AG09309 (cell line): ENCODE measurements around the gene LRP8.
A peak's percentile ranks its signal among the peaks of the same experiment; 100 is the strongest.
"Not testable (repeated sequence)": the region's sequence is repeated elsewhere in the genome, so short reads cannot be mapped to it uniquely, and the experiment has no call there.

Source experiments
- DNase-seq: peaks from one replicate; pipeline ENCODE4 v3.0.0-alpha.2; 2010; ENCODE audit warnings: low read depth
- H3K4me3 ChIP-seq: 2 replicates; pipeline ENCODE4 v1.5.1; 2011; ENCODE audit warnings: mild to moderate bottlenecking, low read depth, low read length, moderate library complexity; ENCODE audit not compliant: control insufficient read depth
- TF ChIP-seq, protein P1 (sequence below): IDR thresholded peaks from 2 replicates; pipeline ENCODE4 v1.5.1; 2011; ENCODE audit warnings: mild to moderate bottlenecking, low read depth, low read length, inconsistent platforms; ENCODE audit not compliant: insufficient read depth, control insufficient read depth; ENCODE audit errors: missing control alignments

The LRP8 gene

DNA sequence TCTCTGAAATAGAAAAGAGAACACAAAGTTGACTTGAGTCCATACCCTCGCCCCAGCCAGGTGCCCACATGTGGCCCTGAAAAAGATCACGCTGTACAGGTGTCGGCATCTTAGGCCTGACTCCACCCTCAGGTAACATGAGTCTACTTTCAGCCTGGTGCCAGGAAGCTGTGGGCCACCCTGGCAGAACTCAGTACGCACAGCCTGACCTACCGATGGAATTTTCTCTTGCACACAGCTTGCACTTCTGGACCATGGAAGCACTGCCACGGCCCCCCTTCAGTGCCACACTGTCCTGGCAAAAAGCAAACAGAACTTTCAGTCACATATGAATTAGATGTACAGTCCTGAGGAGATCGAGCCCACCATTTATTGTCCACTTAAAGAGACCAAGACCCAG, 109.7 kb downstream of the LRP8 start:
- no peak overlapping the region for H3K4me3 ChIP-seq
- DNase-seq = no peak
- TF ChIP-seq, protein P1, sequence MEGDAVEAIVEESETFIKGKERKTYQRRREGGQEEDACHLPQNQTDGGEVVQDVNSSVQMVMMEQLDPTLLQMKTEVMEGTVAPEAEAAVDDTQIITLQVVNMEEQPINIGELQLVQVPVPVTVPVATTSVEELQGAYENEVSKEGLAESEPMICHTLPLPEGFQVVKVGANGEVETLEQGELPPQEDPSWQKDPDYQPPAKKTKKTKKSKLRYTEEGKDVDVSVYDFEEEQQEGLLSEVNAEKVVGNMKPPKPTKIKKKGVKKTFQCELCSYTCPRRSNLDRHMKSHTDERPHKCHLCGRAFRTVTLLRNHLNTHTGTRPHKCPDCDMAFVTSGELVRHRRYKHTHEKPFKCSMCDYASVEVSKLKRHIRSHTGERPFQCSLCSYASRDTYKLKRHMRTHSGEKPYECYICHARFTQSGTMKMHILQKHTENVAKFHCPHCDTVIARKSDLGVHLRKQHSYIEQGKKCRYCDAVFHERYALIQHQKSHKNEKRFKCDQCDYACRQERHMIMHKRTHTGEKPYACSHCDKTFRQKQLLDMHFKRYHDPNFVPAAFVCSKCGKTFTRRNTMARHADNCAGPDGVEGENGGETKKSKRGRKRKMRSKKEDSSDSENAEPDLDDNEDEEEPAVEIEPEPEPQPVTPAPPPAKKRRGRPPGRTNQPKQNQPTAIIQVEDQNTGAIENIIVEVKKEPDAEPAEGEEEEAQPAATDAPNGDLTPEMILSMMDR = no peak

DNA sequence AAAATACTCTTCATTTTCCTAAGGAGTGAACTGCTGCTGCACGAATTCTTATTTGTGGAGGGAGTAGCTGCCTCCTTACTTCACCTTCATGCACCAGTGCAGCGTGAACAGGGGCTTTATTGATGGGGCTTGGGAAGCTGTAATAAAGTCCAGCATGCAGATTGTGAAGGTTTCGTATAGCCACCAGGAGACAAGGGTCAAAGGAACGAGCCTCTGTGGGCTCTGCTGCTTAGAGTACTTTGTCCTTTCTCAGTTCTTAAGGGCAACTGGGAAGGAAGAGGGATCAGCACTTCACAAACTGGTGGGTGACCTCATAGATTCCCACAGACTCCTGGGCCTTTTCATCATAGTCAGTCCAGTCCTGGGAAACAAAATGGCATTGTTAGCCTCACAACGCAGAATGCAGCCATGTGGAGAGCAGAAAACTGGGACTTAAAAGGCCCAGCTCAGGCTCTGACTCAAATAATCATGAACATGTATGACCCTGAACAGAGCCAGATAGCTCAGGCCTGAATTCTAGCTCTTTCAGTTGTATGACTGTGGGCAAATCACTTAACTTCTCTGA, 113.4 kb downstream of the LRP8 start:
- DNase-seq = no peak
- TF ChIP-seq, protein P1 = no peak
- no peak overlapping the region for H3K4me3 ChIP-seq

DNA sequence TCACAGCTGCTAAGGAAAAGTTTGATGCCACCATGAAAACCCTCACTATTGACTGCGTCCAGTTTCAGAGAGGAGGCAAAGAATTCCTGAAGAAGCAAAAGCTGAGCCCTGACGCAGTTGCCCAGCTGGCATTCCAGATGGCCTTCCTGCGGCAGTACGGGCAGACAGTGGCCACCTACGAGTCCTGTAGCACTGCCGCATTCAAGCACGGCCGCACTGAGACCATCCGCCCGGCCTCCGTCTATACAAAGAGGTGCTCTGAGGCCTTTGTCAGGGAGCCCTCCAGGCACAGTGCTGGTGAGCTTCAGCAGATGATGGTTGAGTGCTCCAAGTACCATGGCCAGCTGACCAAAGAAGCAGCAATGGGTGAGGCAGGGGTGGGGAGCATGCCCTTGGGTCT, 116.9 kb downstream of the LRP8 start:
- H3K4me3 ChIP-seq = no peak overlapping the region
- TF ChIP-seq, protein P1 = no peak
- DNase-seq = no peak

DNA sequence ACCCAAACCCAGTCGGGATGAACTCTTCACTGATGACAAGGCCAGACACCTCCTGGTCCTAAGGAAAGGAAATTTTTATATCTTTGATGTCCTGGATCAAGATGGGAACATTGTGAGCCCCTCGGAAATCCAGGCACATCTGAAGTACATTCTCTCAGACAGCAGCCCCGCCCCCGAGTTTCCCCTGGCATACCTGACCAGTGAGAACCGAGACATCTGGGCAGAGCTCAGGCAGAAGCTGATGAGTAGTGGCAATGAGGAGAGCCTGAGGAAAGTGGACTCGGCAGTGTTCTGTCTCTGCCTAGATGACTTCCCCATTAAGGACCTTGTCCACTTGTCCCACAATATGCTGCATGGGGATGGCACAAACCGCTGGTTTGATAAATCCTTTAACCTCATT, 117.5 kb downstream of the LRP8 start:
- no peak for DNase-seq
- TF ChIP-seq, protein P1 = no peak
- H3K4me3 ChIP-seq = no peak overlapping the region

DNA sequence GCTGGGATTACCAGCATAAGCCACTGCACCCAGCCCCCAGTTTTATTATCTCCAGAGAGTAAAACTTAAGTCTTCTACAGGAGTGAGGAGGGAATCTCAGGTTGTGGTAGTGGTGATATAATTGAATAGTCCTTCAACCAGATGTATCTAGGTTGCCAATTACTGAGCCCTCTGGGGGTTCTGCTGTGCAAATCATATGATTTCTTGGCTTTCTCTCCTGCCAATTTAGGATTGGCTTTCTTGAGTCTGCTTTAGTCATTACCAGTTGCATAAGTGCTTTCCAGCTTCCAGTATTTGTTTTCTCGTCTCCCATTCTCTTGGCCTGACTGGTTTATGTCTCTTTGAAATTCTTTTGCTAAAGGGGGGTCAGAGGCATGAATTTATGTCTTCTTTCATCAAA, 120.1 kb downstream of the LRP8 start:
- TF ChIP-seq, protein P1 = no peak
- DNase-seq = peak; percentile 37
- H3K4me3 ChIP-seq = no peak overlapping the region

DNA sequence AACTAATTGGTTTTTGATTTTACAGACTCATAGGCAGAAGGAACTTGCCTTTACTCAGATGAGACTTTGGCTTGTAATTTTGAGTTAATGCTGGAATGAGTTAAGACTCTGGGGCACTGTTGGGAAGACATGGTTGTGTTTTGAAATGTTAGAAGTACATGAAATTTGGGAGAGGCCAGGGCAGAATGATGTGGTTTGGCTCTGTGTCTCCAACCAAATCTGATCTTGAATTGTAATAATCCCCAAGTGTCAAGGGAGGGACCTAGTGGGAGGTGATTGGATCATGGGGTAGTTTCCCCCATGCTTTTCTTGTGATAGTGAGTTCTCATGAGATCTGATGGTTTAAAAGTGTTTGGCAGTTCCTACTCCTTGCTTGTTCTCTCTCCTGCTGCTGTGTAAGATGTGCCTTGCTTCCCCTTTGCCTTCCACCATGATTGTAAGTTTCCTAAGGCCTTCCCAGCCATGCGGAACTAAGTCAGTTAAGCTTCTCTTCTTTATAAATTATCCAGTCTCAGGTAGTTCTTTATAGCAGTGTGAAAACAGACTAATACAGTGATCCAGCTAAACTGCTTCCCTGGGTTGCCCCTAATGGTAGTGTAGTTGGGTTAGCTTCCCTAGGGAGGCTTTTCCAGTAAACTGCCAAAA, 121.0 kb downstream of the LRP8 start:
- no peak overlapping the region for H3K4me3 ChIP-seq
- no peak for DNase-seq
- TF ChIP-seq, protein P1 = no peak

DNA sequence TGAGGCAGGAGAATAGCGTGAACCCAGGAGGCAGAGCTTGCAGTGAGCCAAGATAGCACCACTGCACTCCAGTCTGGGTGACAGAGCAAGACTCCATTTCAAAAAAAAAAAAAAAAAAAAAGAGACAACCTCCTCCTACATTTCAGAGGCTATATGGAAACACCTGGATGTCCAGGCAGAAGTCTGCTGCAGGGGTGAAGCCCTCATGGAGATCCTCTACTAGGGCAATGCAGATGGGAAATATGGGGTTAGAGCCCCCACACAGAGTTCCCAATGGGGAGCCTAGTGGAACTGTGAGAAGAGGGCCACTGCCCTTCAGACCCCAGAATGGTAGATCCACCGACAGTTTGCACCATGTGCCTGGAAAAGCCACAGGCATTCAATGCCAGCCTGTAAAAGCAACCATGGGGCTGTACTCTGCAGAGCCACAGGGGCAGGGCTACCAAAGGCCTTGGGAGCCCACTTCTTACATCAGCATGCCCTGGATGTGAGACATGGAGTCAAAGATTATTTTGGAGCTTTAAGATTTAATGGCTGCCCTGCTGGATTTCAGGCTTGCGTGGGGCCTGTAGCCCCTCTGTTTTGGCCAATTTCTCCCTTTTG, 121.7 kb downstream of the LRP8 start:
- H3K4me3 ChIP-seq, DNase-seq: not testable (repeated sequence)

DNA sequence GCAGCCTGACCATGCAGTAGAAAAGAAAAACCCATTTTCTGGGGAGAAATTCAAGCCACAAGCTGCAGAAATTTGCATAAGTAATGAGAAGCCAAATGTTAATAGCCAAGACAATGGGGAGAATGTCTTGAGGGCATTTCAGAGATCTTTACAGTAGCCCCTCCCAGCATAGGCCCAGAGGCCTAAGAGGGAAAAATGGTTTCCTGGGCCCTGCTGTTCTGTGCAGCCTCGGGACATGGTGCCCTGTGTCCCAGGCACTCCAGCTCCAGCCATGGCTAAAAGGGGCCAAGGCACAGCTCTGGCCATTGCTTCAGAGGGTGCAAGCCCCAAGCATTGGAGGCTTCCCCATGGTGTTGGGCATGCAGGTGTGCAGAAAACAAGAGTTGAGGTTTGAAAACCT, 122.4 kb downstream of the LRP8 start:
- not testable (repeated sequence) for DNase-seq, H3K4me3 ChIP-seq
